Type B pancreatic cell (in vitro differentiated cells): ENCODE results near the gene SPPL2A. TPM values are rescaled to one million over a fixed set of nuclear protein-coding genes. Genes with fewer than 3 reads are reported as not detected.
A peak's percentile ranks its signal among the peaks of the same experiment; 100 is the strongest.

ENCODE experiments used
- DNase-seq: peaks from one replicate; pipeline ENCODE4 v3.0.0; 2021; ENCODE audit warnings: mixed read lengths; ENCODE audit not compliant: unreplicated experiment; ENCODE audit errors: extremely low spot score
- H3K27ac Mint-ChIP-seq: 2 replicates; pipeline ENCODE4 v1.8.0; 2021; ENCODE audit warnings: mild to moderate bottlenecking, mixed read lengths
- H3K27me3 Mint-ChIP-seq: 2 replicates; pipeline ENCODE4 v1.8.0; 2021; ENCODE audit warnings: mixed read lengths
- H3K36me3 Mint-ChIP-seq: 2 replicates; pipeline ENCODE4 v1.8.0; 2021; ENCODE audit warnings: mixed read lengths
- H3K4me1 Mint-ChIP-seq: one replicate; pipeline ENCODE4 v1.8.0; 2021; ENCODE audit warnings: mixed read lengths; ENCODE audit not compliant: unreplicated experiment
- H3K4me3 Mint-ChIP-seq: 2 replicates; pipeline ENCODE4 v1.8.0; 2021; ENCODE audit warnings: mild to moderate bottlenecking, mixed read lengths
- H3K9me3 Mint-ChIP-seq: 2 replicates; pipeline ENCODE4 v1.8.0; 2021; ENCODE audit warnings: mixed read lengths
- CTCF ChIP-seq: fragments of 200-600 bp; sonication (generic); conservative IDR thresholded peaks from 2 replicates; pipeline ENCODE4 v1.5.0; 2021; ENCODE audit warnings: antibody characterized with exemption, mild to moderate bottlenecking
- total RNA-seq: library from RNA; stranded (reverse); gene quantifications from 2 replicates; pipeline ENCODE4 v1.2.1, GENCODE V29; 2021; ENCODE audit warnings: low replicate concordance

The SPPL2A gene
- total RNA-seq, 1 donor from 2014 or later: 72.4 TPM

DNA sequence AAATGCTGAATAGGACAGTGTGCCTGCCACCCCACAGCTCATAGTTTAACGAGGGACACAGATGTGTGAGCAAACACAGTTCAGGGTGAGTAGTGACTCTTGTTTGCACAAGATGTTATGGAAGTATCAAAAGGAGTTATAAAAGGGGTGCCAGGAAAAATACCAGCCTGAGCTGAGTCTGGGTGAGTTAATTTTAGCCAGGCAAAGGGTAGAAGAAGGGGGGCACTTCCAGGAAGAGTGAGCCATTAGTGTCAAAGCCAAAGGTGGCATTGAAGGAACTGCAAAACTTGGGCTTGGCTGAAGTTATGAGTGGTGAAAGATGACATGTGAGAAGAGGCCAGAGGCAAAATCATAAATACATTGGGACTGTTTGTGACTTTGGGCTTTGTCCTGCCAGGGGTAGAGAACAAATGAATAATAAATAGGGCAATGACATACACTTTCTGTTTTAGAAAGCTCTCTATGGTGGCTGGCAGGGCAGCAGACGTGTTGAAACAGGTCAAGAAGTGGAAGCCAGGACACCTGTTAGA is 1.9 kb upstream of the SPPL2A start:
- no peak for DNase-seq
- peaks cover 5% of the 10 kb centered on the region for H3K36me3 Mint-ChIP-seq
- TF ChIP-seq CTCF: no peak
- peaks cover 24% of the 10 kb centered on the region for H3K4me1 Mint-ChIP-seq
- H3K4me3 Mint-ChIP-seq: peak overlapping the region; percentile 52
- H3K27ac Mint-ChIP-seq: peak overlapping the region; percentile 30
- H3K9me3 Mint-ChIP-seq: no peaks in the 10 kb centered on the region
- H3K27me3 Mint-ChIP-seq: no peaks in the 10 kb centered on the region

GRCh38 chr15:50764461-50765194 is 878 bp downstream of the SPPL2A start:
- TF ChIP-seq CTCF: no peak
- H3K27me3 Mint-ChIP-seq: no peaks in the 10 kb centered on the region
- H3K4me3 Mint-ChIP-seq: peak overlapping the region; percentile 89
- no peak for DNase-seq
- H3K36me3 Mint-ChIP-seq: peaks cover 5% of the 10 kb centered on the region
- H3K9me3 Mint-ChIP-seq: no peaks in the 10 kb centered on the region
- peak overlapping the region; percentile 94 for H3K27ac Mint-ChIP-seq
- peaks cover 24% of the 10 kb centered on the region for H3K4me1 Mint-ChIP-seq

DNA sequence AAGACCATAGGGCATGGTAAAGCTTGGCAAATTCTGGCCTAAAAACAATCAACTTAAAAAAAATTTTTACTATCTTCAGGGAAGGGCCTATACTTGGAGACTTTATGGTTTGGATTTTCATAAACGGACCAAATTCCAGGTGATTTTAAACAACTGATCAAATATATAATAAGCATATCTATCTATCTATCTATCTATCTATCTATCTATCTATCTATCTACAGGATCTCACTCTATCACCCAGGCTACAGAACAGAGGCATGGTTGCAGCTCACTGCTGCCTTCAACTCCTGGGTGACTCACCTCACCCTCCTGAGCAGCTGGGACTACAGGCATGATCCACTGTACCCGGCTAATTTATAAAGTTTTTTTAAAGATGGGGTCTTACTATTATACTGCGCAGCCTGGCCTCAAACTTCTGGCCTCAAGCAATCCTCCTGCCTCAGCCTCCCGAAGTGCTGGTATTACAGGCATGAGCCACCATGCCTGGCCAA is 6.7 kb downstream of the SPPL2A start:
- Mint-ChIP-seq H3K27me3 (no peaks in the 10 kb centered on the region), H3K4me3 (no peak overlapping the region), H3K9me3 (no peaks in the 10 kb centered on the region), H3K27ac (no peak overlapping the region), H3K36me3 (peaks cover 8% of the 10 kb centered on the region), H3K4me1 (peaks cover 8% of the 10 kb centered on the region)
- TF ChIP-seq CTCF: no peak
- no peak for DNase-seq

GRCh38 chr15:50753463-50753862 is 12.0 kb downstream of the SPPL2A start:
- Mint-ChIP-seq H3K9me3 (no peaks in the 10 kb centered on the region), H3K27me3 (no peaks in the 10 kb centered on the region), H3K27ac (no peak overlapping the region), H3K4me1 (no peaks in the 10 kb centered on the region), H3K4me3 (no peak overlapping the region), H3K36me3 (peaks cover 5% of the 10 kb centered on the region)
- TF ChIP-seq CTCF: no peak
- no peak for DNase-seq

GRCh38 chr15:50751394-50751793 is 14.1 kb downstream of the SPPL2A start:
- no peak for TF ChIP-seq CTCF

More at GRCh38 chr15:50751394-50751793, 14.1 kb downstream of the SPPL2A start:
- H3K27ac Mint-ChIP-seq: no peak overlapping the region
- H3K4me1 Mint-ChIP-seq: no peaks in the 10 kb centered on the region
- H3K9me3 Mint-ChIP-seq: no peaks in the 10 kb centered on the region
- no peak overlapping the region for H3K4me3 Mint-ChIP-seq
- DNase-seq: no peak
- no peaks in the 10 kb centered on the region for H3K27me3 Mint-ChIP-seq
- peaks cover 7% of the 10 kb centered on the region for H3K36me3 Mint-ChIP-seq
